ENCODE results near the gene SORCS3. TPM values are rescaled to one million over a fixed set of nuclear protein-coding genes. Genes with fewer than 3 reads are reported as not detected.

SORCS3 gene
- total RNA-seq, 1 experiment from 2014 or later: 0.18 TPM

GRCh38 chr10:104766341-104766740 is 125.3 kb downstream of the SORCS3 start:
- intact Hi-C loops (cut with micrococcal nuclease; ENCODE audit: unreplicated experiment): no loop called here
- Mint-ChIP-seq H3K9me3 (ENCODE audit: unreplicated experiment) (no peaks in the 10 kb centered on the region), H3K4me3 (ENCODE audit: unreplicated experiment) (no peak overlapping the region), H3K27ac (ENCODE audit: unreplicated experiment) (no peak overlapping the region), H3K27me3 (ENCODE audit: insufficient read depth, unreplicated experiment) (peaks cover 11% of the 10 kb centered on the region), H3K4me1 (ENCODE audit: low read depth, unreplicated experiment) (no peaks in the 10 kb centered on the region), H3K36me3 (ENCODE audit: insufficient read depth, unreplicated experiment) (no peaks in the 10 kb centered on the region)
- H3K9me3 ChIP-seq: no peaks in the 10 kb centered on the region
- H3K27me3 ChIP-seq (replicated peaks; ENCODE audit: control insufficient read depth, insufficient read depth, low read length): no peaks in the 10 kb centered on the region
- ChIA-PET POLR2A (no interaction called here), CTCF (no interaction called here)
- no peaks in the 10 kb centered on the region for H3K4me1 ChIP-seq
- BruUV-seq (replicated peaks): no TSS peak
- no peak overlapping the region for H3K4me3 ChIP-seq (ENCODE audit: low read depth, low read length)
- DNase-seq: no peak
- no peak for TF ChIP-seq CTCF (IDR thresholded peaks at IDR 0.05; ENCODE audit: insufficient read depth in 1 of 2, low read depth in 1 of 2, low read length in 1 of 2, severe bottlenecking in 1 of 2, unreplicated experiment in 1 of 2)
- no peaks in the 10 kb centered on the region for H3K36me3 ChIP-seq (ENCODE audit: control insufficient read depth, insufficient read depth, low read length)

- BruUV-seq (replicated peaks): no TSS peak
- Mint-ChIP-seq H3K4me3 (ENCODE audit: unreplicated experiment) (no peak overlapping the region), H3K36me3 (ENCODE audit: insufficient read depth, unreplicated experiment) (no peaks in the 10 kb centered on the region), H3K27me3 (ENCODE audit: insufficient read depth, unreplicated experiment) (peaks cover 7% of the 10 kb centered on the region), H3K4me1 (ENCODE audit: low read depth, unreplicated experiment) (no peaks in the 10 kb centered on the region), H3K9me3 (ENCODE audit: unreplicated experiment) (no peaks in the 10 kb centered on the region), H3K27ac (ENCODE audit: unreplicated experiment) (no peak overlapping the region)
- no peaks in the 10 kb centered on the region for H3K27me3 ChIP-seq (replicated peaks; ENCODE audit: control insufficient read depth, insufficient read depth, low read length)
- no peak overlapping the region for H3K4me3 ChIP-seq (ENCODE audit: low read depth, low read length)
- DNase-seq: no peak
- no peaks in the 10 kb centered on the region for H3K36me3 ChIP-seq (ENCODE audit: control insufficient read depth, insufficient read depth, low read length)
- CTCF ChIA-PET: no interaction called here
- H3K9me3 ChIP-seq: no peaks in the 10 kb centered on the region
- H3K4me1 ChIP-seq: no peaks in the 10 kb centered on the region
- no peak for TF ChIP-seq CTCF (IDR thresholded peaks at IDR 0.05; ENCODE audit: insufficient read depth in 1 of 2, low read depth in 1 of 2, low read length in 1 of 2, severe bottlenecking in 1 of 2, unreplicated experiment in 1 of 2)
- intact Hi-C loops (cut with micrococcal nuclease; ENCODE audit: unreplicated experiment): loop anchor here (1.0 kb wide), 1 partner anchor 158 kb away; no protein-coding TSS in a partner anchor
- POLR2A ChIA-PET: no interaction called here
These were observed 126.2 kb downstream of the SORCS3 start for GRCh38 chr10:104767282-104767681.

GRCh38 chr10:104767745-104768144 is 126.7 kb downstream of the SORCS3 start:
- Mint-ChIP-seq H3K27ac (ENCODE audit: unreplicated experiment) (no peak overlapping the region), H3K9me3 (ENCODE audit: unreplicated experiment) (no peaks in the 10 kb centered on the region), H3K4me3 (ENCODE audit: unreplicated experiment) (no peak overlapping the region), H3K36me3 (ENCODE audit: insufficient read depth, unreplicated experiment) (no peaks in the 10 kb centered on the region), H3K27me3 (ENCODE audit: insufficient read depth, unreplicated experiment) (peaks cover 3% of the 10 kb centered on the region), H3K4me1 (ENCODE audit: low read depth, unreplicated experiment) (no peaks in the 10 kb centered on the region)
- no peak for TF ChIP-seq CTCF (IDR thresholded peaks at IDR 0.05; ENCODE audit: insufficient read depth in 1 of 2, low read depth in 1 of 2, low read length in 1 of 2, severe bottlenecking in 1 of 2, unreplicated experiment in 1 of 2)
- Histone ChIP-seq H3K4me1 (no peaks in the 10 kb centered on the region), H3K9me3 (no peaks in the 10 kb centered on the region), H3K4me3 (ENCODE audit: low read depth, low read length) (no peak overlapping the region), H3K36me3 (ENCODE audit: control insufficient read depth, insufficient read depth, low read length) (no peaks in the 10 kb centered on the region), H3K27me3 (replicated peaks; ENCODE audit: control insufficient read depth, insufficient read depth, low read length) (no peaks in the 10 kb centered on the region)
- DNase-seq: no peak
- ChIA-PET CTCF (no interaction called here), POLR2A (no interaction called here)
- intact Hi-C loops (cut with micrococcal nuclease; ENCODE audit: unreplicated experiment): loop anchor here (1.0 kb wide), 1 partner anchor 158 kb away; no protein-coding TSS in a partner anchor
- BruUV-seq (replicated peaks): no TSS peak

All from Caco-2 (cell line).